MV-4-11 (cell line): ENCODE data around the gene DNER.
"Not testable (repeated sequence)": the region's sequence is repeated elsewhere in the genome, so short reads cannot be mapped to it uniquely, and the experiment has no call there.

Experiments
- DNase-seq: peaks from one replicate; lab custom pipeline; 2025; lab: John Stamatoyannopoulos, UW

Gene DNER

DNA sequence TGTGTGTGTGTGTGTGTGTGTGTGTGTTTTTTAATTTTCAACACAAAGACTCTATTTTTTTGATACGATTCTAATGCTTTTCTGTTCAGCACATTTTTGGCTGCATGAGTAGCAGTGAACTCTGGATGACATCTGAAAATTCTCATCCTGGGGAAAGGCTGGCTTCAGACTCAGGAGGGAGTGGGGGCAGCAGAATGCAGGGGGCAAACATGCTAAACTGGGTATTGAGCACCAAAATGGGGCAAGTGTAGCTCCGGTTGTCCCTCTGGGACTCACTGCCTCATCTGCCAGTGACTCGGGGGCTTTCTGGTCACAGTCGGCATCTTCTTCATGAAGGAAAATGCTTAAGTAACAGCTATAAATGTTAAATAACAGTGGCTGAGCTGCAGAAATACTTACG lies 326.5 kb downstream of the DNER start:
- no peak for DNase-seq

DNA sequence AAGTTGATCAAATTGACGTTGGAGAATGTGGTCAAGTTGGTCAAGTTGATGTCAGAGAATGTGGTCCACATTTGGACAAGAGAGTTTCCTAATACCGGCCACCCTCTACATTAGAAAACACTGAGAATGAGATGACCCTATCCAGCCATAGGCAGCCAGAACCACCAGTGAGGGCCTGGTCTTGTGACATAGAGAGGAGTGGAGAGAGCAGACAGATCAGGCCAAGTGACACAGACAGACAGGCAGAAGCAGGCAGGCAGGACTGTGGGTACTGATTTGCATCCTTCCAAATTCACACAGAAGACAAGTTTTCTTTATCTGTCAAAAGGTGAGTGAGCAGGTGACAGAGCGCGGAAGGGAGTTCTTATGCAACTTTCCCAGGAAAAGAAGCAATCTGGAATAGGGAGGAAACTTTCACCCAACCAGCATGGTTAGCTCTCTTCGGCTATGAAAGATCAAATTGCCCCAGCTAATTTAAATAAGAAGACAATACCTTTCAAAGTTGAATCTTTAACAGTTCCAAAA lies 334.2 kb downstream of the DNER start:
- DNase-seq: no peak

DNA sequence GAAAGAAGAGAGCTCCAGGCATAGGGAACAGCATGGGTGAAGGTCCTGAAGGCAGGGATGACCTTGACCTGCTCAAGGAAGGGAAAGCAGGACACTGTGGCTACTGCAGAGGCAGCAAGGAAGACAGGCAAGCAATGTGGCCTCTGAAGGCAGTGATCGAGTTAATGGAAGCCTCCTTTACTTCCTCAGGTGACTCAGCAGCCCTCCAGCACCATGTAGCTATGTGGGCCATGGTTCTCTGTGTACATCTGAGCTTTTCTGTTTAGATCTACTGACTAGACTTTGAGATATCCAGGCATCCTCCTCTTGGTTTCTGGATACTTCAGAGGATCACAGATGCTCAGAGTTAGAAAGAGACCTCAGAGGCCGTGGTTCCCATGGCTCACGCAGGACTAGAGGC lies 336.0 kb downstream of the DNER start:
- no peak for DNase-seq

DNA sequence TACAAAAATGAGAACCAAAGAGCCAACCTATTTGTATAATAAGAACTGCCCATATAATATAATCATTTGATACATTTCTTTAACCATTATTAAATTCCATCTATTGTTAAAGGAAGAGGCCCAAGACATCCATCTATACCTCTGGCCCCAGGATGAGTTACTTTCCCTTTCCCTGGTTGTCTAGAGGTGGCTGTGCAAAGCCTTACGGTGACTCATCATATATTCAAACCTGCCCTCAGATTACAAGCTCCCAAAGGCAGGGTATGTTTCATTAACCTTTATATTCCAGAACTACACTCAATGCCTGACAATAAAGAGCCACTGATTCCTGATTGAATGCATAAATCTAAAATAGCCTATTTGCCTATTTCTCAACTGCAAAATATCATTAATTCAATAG lies 337.5 kb downstream of the DNER start:
- DNase-seq: no peak

DNA sequence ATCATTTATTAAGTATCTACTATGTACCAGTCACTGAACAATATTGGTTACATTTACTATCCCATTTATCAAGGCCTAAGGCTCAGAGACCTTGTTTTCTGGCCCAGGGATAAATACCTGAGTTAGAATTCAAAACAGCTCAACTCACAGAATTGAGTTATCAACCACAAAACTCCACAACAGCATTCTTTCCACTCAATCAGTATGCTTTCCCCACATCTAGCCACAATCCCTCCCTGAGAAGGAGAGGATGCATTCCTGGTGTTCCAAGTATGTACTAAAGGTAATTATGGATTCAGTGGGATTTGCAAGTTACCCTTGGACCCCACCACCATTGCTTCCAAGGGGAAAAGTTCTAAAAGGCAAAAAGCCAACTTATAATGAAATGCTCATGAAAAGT lies 339.1 kb downstream of the DNER start:
- DNase-seq: no peak

DNA sequence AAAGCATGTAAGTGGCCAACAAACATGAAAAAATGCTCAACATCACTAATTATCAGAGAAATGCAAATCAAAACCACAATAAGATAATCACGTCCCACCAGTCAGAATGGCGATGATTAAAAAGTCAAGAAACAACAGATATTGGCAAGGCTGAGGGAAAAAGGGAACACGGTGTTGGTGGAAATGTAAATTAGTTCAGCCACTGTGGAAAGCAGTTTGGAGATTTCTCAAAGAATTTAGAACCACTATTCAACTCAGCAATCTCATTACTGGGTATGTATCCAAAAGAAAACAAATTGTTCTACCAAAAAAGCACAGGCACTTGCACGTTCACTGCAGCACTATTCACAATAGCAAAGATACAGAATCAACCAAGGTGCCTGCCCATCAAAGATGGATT lies 341.0 kb downstream of the DNER start:
- not testable (repeated sequence) for DNase-seq

DNA sequence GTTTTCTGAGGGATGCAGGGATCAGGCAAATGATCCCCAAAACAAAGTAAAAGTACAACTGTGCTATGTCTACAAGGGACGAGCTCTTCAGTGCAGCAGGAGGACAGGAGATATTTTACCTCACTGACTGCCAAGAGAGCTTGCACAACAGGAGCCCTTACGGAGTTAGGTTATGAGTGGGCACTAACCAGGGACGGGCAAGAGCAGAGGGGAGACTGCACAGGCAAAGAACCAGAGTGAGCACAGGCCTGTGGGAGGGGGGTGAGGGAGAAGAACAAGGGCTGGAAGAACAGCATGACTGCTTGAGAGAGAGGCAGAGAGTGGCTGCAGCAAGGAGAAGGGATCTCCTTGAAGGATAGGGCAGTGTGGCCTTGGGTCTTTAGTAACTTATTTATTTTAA lies 342.1 kb downstream of the DNER start:
- no peak for DNase-seq

DNA sequence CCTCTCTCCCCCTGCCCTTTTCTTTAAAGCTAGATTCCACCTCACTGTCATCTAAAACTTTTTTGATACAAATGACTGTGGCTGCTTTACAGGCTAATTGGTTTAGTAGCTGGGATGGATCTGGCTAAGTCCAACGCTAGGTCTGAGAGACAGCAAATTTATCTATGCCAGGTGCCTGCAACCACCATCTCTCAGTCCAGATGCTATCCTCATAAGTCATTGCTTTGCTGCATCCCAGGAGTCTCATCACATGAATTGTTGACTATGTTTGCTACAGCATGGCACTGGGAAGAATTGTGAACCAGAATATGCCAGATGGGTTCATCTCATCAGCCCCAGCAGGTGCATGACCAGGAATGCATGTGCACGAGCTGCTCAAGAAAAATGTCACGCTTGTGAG lies 343.3 kb downstream of the DNER start:
- no peak for DNase-seq

DNA sequence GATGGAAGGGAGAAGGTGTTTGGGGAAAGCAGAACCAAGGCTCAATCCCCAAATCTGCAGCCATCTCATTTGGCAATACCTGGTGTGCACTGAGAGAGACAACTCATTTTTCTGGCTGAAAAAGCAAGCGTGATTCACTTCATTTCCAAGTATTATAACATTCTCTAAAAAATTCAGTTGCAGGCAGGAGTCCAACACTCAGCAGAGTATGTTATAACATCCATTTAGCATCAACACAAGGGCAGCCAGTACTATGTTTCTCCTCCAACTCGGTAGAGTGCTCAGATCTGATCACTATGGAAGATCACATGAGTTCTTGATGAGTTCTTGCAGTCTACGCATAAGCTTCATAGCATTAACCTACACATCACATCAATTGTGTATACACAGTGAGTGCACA lies 343.8 kb downstream of the DNER start:
- no peak for DNase-seq

DNA sequence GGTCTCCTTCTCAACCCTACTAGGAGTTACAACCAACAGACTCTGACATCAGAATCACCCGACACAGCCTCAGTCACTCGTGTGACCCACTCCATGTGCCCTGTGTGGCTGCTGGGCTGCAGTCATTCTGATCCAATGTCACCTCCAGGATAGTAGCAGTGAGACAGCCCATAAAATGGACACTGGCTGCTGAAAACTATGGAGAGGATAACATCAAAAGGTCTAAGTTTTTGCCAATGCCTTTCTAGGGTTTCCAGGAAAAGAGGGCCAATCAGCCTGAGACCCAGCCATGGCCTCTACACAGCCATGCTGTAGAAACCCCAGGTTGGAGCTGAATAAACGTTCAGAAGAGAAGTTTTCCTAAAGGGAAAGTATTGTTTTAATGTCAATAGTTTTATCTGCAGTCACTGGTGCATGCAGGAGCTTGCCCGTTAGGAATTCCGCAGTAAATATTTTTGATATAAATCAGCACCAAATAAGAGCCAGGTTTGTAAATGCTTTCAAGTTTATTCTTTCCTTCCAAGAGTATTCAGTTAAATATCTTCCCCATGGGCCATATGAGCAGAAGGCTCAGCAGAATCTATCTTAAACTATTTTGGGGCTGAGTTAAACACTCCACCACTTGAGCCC lies 351.1 kb downstream of the DNER start:
- DNase-seq: no peak

DNA sequence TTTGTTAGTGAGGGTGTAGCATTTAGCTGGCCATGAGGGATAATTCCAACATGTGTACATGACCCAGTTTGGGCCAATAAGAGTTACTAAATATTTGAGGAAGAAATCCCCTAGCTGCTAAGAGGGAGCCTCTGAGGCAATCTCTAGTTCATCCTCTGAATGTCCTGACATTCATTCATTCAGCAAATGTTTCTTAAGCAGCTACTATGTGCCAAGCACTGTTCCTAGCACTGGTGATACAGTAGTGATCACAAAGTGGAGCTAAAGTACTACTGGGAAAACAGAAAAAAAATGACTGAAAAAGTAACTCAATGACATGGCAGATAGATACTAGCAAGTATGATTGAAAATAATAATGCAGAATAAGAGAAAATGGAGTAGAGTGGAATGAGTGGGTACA lies 363.5 kb downstream of the DNER start:
- no peak for DNase-seq

DNA sequence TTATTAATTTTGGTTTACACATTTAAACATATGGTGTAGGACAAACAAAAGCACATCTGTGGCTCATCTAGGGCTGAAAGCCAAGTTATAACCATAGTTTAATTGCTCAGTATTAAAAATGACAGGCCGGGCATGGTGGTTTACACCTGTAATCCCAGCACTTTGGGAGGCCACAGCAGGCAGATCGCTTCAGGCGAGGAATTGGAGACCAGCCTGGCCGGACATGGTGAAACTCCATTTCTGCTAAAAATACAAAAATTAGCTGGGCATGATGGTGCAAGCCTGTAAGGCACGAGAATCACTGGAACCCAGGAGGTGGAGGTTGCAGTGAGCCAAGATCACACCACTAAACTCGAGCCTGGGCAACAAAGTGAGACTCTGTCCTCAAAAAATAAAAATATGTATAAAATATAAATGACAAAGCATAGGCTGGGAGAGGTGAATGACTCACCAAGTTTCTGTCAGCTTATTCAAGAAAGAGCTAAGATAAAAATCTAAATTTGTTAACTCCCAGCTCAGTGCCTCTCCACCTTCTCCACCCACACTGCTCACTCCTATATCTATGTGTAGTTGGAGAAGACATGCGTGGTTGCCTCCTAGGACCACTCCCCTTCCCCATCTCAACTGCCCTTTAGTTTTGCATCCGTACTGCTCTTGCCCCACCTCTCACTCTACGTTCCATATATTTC lies 364.1 kb downstream of the DNER start:
- no peak for DNase-seq

DNA sequence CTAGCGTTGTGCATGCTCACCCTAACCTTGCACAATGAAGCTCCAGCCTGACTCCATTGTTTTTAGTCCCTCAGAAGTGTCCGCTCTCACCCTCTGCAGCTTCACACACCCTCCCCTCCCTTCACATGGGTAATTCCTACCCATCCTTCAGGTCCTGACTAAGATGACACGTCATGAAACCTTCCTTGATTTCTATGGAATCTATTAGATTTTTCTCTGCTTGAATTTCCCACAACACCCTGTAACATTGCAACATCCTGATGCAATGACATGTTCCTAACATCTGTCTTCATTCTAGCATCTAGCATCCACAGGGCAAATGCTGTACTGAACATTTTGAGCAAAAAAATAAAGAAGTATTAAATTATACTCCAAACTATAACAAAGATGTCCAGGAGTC lies 366.2 kb downstream of the DNER start:
- no peak for DNase-seq

DNA sequence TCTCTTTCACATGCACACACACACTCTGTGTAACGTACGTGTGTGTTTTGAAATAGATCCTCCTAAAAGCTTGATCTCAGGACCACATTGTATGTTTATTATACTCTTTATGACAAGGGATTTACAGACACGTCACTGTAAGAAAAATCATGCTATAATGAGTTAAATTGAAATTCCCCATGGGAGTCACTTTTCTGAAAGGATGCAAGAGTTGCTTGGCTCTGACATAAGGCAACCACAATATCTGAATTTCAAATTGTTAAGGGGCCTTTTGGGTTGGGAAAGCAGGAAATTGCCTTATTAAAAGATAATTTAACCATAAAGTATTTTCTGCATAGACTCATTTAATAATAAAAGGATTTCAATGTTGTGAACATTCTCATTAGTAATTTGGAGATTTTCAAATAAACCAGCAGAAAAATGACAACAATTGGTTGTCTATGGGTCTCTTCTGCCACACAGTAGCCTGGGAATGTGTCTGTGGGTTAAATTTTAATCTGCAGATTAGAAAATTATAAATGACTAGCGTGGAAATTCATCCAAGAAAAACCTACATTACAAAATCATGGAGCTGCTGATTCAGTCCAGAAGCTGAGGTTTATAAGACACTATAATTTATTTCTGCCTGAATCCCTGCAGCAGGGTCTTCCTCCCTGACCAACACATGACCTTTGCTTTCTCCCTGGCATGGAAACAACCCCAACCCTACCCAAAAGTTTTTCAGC lies 367.4 kb downstream of the DNER start:
- DNase-seq: no peak

DNA sequence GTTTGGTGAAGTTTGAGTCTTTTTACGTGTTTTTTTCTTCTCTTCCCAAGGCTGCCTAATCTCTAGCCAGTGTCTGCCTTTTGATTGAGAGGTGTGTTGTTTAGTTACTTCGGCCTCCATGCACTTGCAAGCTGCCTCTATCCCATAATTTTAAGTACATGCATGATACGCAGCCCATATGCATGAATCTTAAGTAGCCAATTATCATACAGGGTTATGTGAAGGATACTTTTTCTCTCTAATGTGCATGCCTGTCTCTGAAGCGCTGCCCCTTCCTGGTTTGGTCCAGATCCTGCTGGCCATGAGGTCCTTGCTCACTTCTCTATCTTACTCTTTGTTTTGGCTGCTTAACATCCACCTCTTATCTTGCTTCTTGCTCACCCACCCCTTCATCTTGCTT lies 369.4 kb downstream of the DNER start:
- DNase-seq: no peak

DNA sequence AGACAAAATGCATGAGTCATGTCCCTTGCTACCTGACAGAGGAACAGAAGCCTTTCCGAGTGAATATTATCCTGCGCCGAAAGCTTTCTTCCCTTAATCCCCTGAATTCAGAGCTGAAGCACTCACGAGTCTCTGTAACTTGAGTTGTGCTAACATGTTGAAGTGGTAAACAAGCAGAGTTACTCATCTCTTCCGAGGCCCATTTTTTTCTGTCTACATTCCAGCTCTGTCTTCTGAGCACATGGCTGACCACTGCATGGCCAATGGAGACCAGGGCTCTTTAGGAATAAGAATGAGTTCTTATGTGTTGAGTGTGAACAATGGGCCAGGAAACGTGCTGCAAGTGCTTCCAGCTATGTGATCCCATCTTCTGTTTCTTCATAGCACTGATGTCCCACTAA lies 370.2 kb downstream of the DNER start:
- no peak for DNase-seq

DNA sequence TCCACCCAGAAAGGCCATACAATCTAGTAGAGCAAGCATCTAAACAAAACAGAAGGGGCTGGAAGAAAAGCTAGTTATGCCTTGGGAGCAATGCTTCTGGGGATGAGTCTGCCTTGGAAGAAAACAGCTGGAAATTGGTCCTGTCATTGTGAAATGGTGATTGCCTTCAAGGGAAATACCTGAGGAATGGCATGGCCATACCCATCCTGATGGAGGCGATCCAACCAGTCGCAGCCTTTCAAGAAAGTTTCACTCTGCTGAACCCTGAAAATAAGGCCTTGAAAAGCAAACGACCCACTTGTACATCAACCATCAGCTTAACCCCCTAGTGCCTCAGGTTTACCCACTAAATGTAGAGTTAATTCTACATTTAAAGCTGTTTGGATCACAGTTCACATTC lies 370.7 kb downstream of the DNER start:
- DNase-seq: no peak

DNA sequence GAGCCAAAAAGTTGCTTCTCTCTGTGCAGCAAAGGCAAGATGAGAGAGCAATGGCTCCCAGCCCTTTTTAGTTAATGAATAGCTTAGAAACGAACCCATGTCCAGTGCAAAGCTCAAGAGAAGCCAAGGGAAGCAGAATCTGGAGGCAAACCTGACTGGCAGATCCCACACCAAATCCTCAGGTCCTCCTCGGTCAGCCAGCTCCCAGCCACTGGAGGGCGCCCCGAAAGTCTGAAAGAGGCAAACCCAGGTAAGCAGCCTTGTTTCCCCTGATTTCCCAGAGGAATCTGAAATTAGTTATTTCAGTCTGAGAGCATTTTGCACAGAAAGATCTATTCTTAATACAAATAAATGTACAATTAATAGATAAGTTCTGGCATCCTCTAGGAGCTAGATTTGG lies 372.0 kb downstream of the DNER start:
- no peak for DNase-seq

DNA sequence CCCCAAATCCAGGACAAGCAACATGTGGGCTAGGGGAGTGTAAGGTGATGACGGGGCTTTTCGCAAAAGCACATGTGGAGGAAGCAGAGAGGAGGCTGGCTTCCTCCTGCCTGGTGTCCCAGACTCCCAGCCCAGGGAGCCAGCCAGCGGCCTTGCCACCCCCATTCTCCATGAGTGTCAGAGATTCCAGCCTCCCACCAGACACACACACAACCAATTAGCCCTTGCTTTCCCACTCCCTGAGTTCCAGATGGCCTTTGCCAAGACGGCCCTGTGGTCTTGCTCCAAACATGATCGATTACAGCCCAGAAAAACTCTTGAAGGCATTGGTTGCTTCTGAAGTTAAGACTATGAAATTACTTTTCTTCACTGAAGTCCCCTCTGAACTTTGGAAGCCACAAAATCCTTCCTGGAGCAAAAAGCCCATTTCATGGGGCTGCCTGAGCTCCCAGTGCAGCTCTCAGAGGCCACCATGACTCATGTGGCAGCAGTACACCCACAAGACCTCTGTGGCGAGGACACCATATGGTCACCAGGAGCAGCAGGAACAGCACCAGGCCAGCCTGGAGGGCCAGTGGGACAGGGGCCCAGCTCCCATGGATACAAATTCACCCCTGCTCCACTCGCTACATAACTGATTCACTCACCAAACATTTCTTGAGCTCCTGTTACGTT lies 374.1 kb downstream of the DNER start:
- peak; percentile 32 for DNase-seq

DNA sequence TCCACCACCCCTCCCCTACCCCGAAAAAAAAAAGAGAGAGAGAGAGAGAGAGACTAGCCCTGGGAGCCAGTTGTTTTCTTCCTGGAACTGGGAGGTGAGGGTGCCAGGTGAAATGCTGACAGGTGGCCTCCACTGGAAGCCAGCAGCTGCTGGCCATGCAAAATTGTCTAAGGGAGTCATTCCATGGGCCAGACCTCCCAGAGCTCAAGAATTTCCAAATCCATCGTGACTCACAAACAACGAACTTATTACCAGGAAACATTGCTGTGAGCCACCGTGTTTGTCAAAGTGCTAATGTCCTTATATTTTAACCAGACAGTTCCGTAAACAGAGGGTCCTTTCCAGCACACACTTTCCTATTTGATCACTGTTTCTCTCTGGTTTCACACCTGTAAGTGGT lies 374.7 kb downstream of the DNER start:
- DNase-seq: no peak

DNA sequence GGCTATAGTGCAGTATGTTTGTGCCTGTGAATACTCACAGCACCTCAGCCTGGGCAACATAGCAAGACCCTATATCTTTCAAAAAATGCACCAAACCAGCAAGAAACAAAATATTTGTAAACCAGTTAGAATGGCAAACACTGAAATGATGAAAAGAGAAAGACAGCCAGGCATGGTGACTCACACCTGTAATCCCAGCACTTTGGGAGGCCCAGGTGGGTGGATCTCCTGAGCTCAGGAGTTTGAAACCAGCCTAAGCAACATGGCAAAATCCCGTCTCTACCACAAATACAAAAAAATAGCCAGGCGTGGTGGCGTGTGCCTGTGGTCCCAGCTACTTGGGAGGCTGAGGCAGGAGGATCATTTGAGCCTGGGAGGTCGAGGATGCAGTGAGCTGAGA lies 375.2 kb downstream of the DNER start:
- DNase-seq: not testable (repeated sequence)

DNA sequence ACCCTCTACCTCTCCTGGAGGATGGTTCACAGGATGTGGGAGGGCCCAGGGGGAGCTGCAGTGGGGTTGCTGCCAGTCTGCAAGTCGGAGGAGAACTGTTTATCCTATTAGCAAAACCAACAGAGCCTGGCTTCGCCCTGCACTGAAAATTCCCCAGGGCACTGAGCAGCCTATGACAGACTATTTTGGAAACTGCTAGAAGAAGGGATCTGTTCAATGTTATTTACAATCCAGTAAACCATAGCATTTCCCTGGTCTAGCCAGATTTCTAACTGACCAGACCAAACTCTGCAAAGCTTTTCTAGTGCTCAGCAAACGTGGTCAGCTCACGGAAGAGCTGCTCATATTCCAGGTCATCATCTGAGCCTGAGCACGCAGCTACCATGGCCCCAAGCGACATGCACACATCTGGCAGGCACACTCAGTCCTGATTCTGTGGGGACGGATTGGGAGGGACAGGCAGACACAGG lies 378.4 kb downstream of the DNER start:
- no peak for DNase-seq

DNA sequence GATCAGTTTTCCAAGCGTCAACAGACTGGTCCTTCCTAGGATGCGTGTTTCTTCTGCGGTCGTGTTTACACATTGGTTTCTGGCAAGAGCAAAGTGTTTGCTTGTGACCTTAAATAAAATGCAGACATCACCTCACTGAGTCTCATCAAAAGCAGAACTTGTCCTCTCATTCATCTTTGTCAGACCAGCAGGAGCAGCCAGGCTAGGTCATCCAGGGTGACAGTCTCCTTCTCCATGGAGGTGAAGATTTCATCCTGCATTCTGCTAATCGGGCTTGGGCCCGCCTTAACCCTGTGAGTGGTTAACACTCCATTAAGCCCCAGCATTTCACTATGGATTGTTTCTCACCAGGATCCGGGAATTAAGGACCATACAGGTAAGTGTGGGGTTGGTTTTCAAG lies 379.0 kb downstream of the DNER start:
- DNase-seq: peak; percentile 13
